C4-2B (cell line): Measurements from ENCODE around the gene USP31.
"Not testable (repeated sequence)": the region's sequence is repeated elsewhere in the genome, so short reads cannot be mapped to it uniquely, and the experiment has no call there.

Experiments used
- ZFX ChIP-seq: fragments of 450-650 bp; IDR thresholded peaks from 2 replicates; pipeline ENCODE4 v1.6.1; 2017
- TF ChIP-seq, protein P1 (sequence below): fragments of 450-650 bp; conservative IDR thresholded peaks from 2 replicates; pipeline ENCODE4 v1.5.1; 2017; ENCODE audit warnings: mild to moderate bottlenecking

DNA sequence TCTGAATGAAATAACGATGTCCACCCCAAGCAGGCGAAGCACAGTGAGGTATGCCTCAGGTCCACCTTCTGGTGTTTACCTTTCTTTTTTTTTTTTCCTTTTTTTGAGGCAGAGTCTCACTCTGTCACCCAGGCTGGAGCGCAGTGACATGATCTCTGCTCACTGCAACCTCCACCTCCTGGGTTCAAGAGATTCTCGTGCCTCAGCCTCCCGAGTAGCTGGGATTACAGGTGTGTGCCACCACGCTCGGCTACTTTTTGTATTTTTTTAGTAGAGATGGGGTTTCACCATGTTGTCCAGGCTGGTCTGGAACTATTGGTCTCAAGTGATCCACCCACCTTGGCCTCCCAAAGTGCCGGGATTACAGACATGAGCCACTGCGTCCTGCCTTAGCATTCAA lies 4.9 kb downstream of the USP31 start:
- TF ChIP-seq, protein P1, sequence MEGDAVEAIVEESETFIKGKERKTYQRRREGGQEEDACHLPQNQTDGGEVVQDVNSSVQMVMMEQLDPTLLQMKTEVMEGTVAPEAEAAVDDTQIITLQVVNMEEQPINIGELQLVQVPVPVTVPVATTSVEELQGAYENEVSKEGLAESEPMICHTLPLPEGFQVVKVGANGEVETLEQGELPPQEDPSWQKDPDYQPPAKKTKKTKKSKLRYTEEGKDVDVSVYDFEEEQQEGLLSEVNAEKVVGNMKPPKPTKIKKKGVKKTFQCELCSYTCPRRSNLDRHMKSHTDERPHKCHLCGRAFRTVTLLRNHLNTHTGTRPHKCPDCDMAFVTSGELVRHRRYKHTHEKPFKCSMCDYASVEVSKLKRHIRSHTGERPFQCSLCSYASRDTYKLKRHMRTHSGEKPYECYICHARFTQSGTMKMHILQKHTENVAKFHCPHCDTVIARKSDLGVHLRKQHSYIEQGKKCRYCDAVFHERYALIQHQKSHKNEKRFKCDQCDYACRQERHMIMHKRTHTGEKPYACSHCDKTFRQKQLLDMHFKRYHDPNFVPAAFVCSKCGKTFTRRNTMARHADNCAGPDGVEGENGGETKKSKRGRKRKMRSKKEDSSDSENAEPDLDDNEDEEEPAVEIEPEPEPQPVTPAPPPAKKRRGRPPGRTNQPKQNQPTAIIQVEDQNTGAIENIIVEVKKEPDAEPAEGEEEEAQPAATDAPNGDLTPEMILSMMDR: not testable (repeated sequence)
- TF ChIP-seq ZFX: not testable (repeated sequence)
